ENCODE measurements around the gene KITLG. TPM values are rescaled to one million over a fixed set of nuclear protein-coding genes. Genes with fewer than 3 reads are reported as not detected.

KITLG gene
- total RNA-seq, 1 donor from 2014 or later: not detected

DNA sequence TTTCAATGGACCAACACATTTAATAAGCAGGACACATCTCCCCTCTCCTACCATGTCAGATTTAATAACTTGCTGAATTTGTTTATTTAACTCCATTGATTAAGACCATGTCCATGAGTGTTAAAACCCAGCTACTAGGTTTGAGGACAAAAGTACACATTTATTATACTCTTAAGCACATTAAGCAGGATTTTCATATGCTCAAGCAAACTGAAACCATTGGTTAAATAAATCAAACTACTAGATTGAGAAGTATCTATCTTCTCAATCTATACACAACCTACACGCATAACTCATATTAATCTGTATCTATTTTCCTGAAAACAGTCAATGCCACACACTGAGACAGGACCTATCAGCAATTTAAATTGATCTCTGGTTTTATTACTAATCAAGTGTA lies 85.2 kb downstream of the KITLG start:
- Mint-ChIP-seq H3K4me3 (no peak overlapping the region), H3K4me1 (no peaks in the 10 kb centered on the region), H3K36me3 (ENCODE audit: low read depth) (no peaks in the 10 kb centered on the region), H3K27ac (no peak overlapping the region), H3K9me3 (peaks cover 2% of the 10 kb centered on the region), H3K27me3 (no peaks in the 10 kb centered on the region)
- POLR2A ChIA-PET: no interaction called here
- intact Hi-C loops (cut with micrococcal nuclease): no loop called here
- ATAC-seq (ENCODE audit: low read depth) (no peak), DNase-seq (no peak)
- CTCF ChIA-PET: no interaction called here
- TF ChIP-seq, protein P1, sequence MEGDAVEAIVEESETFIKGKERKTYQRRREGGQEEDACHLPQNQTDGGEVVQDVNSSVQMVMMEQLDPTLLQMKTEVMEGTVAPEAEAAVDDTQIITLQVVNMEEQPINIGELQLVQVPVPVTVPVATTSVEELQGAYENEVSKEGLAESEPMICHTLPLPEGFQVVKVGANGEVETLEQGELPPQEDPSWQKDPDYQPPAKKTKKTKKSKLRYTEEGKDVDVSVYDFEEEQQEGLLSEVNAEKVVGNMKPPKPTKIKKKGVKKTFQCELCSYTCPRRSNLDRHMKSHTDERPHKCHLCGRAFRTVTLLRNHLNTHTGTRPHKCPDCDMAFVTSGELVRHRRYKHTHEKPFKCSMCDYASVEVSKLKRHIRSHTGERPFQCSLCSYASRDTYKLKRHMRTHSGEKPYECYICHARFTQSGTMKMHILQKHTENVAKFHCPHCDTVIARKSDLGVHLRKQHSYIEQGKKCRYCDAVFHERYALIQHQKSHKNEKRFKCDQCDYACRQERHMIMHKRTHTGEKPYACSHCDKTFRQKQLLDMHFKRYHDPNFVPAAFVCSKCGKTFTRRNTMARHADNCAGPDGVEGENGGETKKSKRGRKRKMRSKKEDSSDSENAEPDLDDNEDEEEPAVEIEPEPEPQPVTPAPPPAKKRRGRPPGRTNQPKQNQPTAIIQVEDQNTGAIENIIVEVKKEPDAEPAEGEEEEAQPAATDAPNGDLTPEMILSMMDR (IDR thresholded peaks at IDR 0.05): no peak

DNA sequence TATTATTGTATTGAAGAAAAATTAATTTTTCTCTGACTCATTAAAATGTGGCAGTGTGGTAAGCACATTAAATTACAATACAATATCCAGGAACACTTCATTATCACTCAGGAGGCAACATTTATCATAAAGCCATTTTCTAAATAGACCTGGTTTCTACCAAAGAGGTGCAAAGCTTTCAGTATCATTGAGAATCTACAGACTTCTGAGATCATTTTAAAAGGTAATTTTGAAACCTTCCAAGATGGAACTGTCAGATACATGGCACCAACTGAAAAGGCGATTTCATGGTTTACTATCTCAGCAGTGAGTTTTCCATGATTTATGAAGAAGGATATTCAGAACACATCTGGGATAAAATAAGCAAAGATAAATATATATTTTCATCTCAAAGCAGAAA lies 85.8 kb downstream of the KITLG start:
- TF ChIP-seq, protein P1 (IDR thresholded peaks at IDR 0.05): no peak

DNA sequence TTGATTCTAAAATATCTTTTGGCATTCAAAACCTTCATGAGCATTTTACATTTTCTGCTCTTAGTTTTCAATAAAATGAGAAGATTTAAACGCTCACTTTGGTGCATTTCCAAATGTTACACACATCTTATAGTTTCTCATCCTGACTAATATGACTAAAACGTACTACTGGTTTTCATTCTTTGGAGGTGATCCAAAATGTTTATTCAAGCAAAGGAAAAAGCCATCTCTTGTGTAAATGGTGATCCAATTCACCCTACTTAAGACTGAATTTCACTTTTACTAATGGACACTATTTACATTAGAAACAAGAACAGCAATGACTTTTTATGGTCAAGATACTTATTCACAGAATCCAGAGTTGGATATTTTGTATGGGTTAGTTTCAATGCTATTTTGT lies 86.6 kb downstream of the KITLG start:
- ATAC-seq (ENCODE audit: low read depth) (no peak), DNase-seq (no peak)
- H3K4me1 Mint-ChIP-seq: no peaks in the 10 kb centered on the region
- no peaks in the 10 kb centered on the region for H3K27me3 Mint-ChIP-seq
- no peaks in the 10 kb centered on the region for H3K36me3 Mint-ChIP-seq (ENCODE audit: low read depth)
- ChIA-PET POLR2A (no interaction called here), CTCF (no interaction called here)
- H3K4me3 Mint-ChIP-seq: no peak overlapping the region
- TF ChIP-seq, protein P1 (IDR thresholded peaks at IDR 0.05): no peak
- no peak overlapping the region for H3K27ac Mint-ChIP-seq
- peaks cover 2% of the 10 kb centered on the region for H3K9me3 Mint-ChIP-seq
- intact Hi-C loops (cut with micrococcal nuclease): no loop called here

More for the DNA sequence above, 85.8 kb downstream of the KITLG start:
- CTCF ChIA-PET: no interaction called here
- H3K36me3 Mint-ChIP-seq (ENCODE audit: low read depth): no peaks in the 10 kb centered on the region
- DNase-seq (no peak), ATAC-seq (ENCODE audit: low read depth) (no peak)
- H3K4me3 Mint-ChIP-seq: no peak overlapping the region
- intact Hi-C loops (cut with micrococcal nuclease): no loop called here
- H3K9me3 Mint-ChIP-seq: peaks cover 2% of the 10 kb centered on the region
- no peaks in the 10 kb centered on the region for H3K4me1 Mint-ChIP-seq
- H3K27me3 Mint-ChIP-seq: no peaks in the 10 kb centered on the region
- POLR2A ChIA-PET: no interaction called here
- no peak overlapping the region for H3K27ac Mint-ChIP-seq

DNA sequence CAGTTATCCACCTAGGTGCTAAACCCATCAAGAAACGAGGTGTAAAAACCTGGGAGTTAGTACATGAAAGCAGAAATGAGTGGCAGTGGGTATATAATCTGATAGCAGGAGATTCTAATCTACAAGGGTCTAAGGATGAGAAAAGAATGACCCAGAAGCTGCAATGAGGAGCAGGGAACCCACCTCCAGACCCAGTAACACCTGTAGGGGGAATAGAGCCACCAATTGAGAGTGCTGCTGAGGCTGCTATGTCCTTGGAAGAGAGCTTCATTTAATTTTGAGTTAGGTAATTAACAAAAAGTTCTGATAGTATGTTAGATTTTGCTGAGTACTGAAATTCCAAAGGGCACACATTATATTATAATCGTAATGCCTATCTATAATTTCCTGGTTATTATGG lies 89.8 kb downstream of the KITLG start:
- no peak overlapping the region for H3K4me3 Mint-ChIP-seq
- no peaks in the 10 kb centered on the region for H3K36me3 Mint-ChIP-seq (ENCODE audit: low read depth)
- ATAC-seq (ENCODE audit: low read depth): no peak
- POLR2A ChIA-PET: no interaction called here
- intact Hi-C loops (cut with micrococcal nuclease): no loop called here
- no peaks in the 10 kb centered on the region for H3K27me3 Mint-ChIP-seq
- TF ChIP-seq, protein P1 (IDR thresholded peaks at IDR 0.05): no peak
- H3K27ac Mint-ChIP-seq: no peak overlapping the region
- CTCF ChIA-PET: no interaction called here
- no peaks in the 10 kb centered on the region for H3K9me3 Mint-ChIP-seq
- no peak for DNase-seq
- no peaks in the 10 kb centered on the region for H3K4me1 Mint-ChIP-seq

DNA sequence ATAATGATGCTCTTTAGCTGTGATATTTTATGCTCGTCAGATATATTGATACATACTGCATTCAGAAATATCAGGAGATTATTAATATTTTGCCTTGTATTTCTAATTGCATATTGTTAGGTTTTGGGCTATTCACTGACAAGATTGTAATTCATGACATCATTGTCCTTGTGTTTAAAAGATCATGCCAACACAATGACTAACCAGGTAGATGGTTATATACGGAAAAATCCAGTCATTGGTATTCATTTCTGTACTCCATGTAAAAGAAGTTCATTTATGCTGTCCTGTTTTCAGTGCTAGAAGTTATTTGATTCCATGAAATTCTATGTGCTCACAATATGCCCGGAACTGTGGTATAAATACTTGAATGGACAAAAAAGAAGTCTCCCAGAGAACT lies 107.5 kb downstream of the KITLG start:
- Mint-ChIP-seq H3K9me3 (no peaks in the 10 kb centered on the region), H3K27ac (no peak overlapping the region), H3K4me3 (no peak overlapping the region), H3K36me3 (ENCODE audit: low read depth) (no peaks in the 10 kb centered on the region), H3K27me3 (no peaks in the 10 kb centered on the region), H3K4me1 (no peaks in the 10 kb centered on the region)
- CTCF ChIA-PET: no interaction called here
- DNase-seq (no peak), ATAC-seq (ENCODE audit: low read depth) (no peak)
- intact Hi-C loops (cut with micrococcal nuclease): no loop called here
- POLR2A ChIA-PET: no interaction called here
- TF ChIP-seq, protein P1 (IDR thresholded peaks at IDR 0.05): no peak
